Left lobe of liver (tissue), 2 donors: ENCODE measurements around the gene GRK4. TPM values are rescaled to one million over a fixed set of nuclear protein-coding genes. Genes with fewer than 3 reads are reported as not detected.

Experiments
- ATAC-seq: fragments of 200-7000 bp; cut with Tn5 transposase; one replicate; pipeline ENCODE4 v1.9.1; 2020; ENCODE audit warnings: mild to moderate bottlenecking, moderate library complexity
- DNase-seq: peaks from one replicate; pipeline ENCODE4 v3.0.0-alpha.2; 2020; ENCODE audit warnings: low spot score
- total RNA-seq: library from RNA; stranded (reverse); gene quantifications from one replicate; pipeline ENCODE4 v1.2.1, GENCODE V29; 2021
- donor health status: DM: no; HTN: no; CAD: no; lungs with moderate emphysema.
- donor health status: DM: no; HTN: yes; CAD: no.

GRK4 gene
- total RNA-seq, 1 donor from 2014 or later: 3.2 TPM

GRCh38 chr4:2996415-2996814, 33.0 kb downstream of the GRK4 start:
- ATAC-seq: no peak
- DNase-seq: no peak

GRCh38 chr4:3007724-3008123, 44.4 kb downstream of the GRK4 start:
- no peak for ATAC-seq
- DNase-seq: no peak

- peak; percentile 49 for ATAC-seq
- DNase-seq: no peak
Observed at GRCh38 chr4:3009422-3009821, 46.1 kb downstream of the GRK4 start.

GRCh38 chr4:3010577-3010976, 47.2 kb downstream of the GRK4 start:
- DNase-seq (no peak), ATAC-seq (no peak)

GRCh38 chr4:3010998-3011397, 47.6 kb downstream of the GRK4 start:
- ATAC-seq (no peak), DNase-seq (no peak)

- no peak for ATAC-seq
- DNase-seq: no peak
Observed at GRCh38 chr4:3011456-3012220, 48.3 kb downstream of the GRK4 start.

GRCh38 chr4:3013323-3013722, 50.0 kb downstream of the GRK4 start:
- DNase-seq: no peak

GRCh38 chr4:3013839-3014350, 50.5 kb downstream of the GRK4 start:
- DNase-seq (peak; percentile 66), ATAC-seq (peak; percentile 97)

More at GRCh38 chr4:3013323-3013722, 50.0 kb downstream of the GRK4 start:
- ATAC-seq: peak; percentile 45

GRCh38 chr4:3016961-3017360, 53.6 kb downstream of the GRK4 start:
- ATAC-seq (no peak), DNase-seq (no peak)

- DNase-seq: no peak
- ATAC-seq: no peak
Observed at GRCh38 chr4:3017504-3017903, 54.1 kb downstream of the GRK4 start.

- no peak for DNase-seq
- no peak for ATAC-seq
Observed at GRCh38 chr4:3019145-3019846, 55.9 kb downstream of the GRK4 start.

GRCh38 chr4:3021127-3021526, 57.8 kb downstream of the GRK4 start:
- DNase-seq: no peak
- no peak for ATAC-seq

- no peak for DNase-seq
- no peak for ATAC-seq
Observed at GRCh38 chr4:3021627-3022026, 58.3 kb downstream of the GRK4 start.

GRCh38 chr4:3022112-3022511, 58.7 kb downstream of the GRK4 start:
- ATAC-seq (no peak), DNase-seq (no peak)

GRCh38 chr4:3022651-3023050, 59.3 kb downstream of the GRK4 start:
- no peak for DNase-seq
- ATAC-seq: no peak

- no peak for DNase-seq
- no peak for ATAC-seq
Observed at GRCh38 chr4:3025881-3026280, 62.5 kb downstream of the GRK4 start.

- DNase-seq (no peak), ATAC-seq (no peak)
Observed at GRCh38 chr4:3026540-3026939, 63.2 kb downstream of the GRK4 start.

GRCh38 chr4:3029464-3029863, 66.1 kb downstream of the GRK4 start:
- ATAC-seq (no peak), DNase-seq (no peak)

GRCh38 chr4:3030566-3031356, 67.4 kb downstream of the GRK4 start:
- ATAC-seq: peak; percentile 20
- no peak for DNase-seq

- DNase-seq (peak; percentile 75), ATAC-seq (peak; percentile 88)
Observed at GRCh38 chr4:3031357-3032082, 68.1 kb downstream of the GRK4 start.

- no peak for DNase-seq
- no peak for ATAC-seq
Observed at GRCh38 chr4:3034231-3034630, 70.9 kb downstream of the GRK4 start.
